22Rv1 (cell line): ENCODE measurements around the gene CLSTN2.

Experiments
- ZFX ChIP-seq: fragments of 450-650 bp; IDR thresholded peaks from 2 replicates; pipeline ENCODE4 v1.6.1; 2017; ENCODE audit warnings: antibody characterized with exemption, borderline replicate concordance
- TF ChIP-seq, protein P1 (sequence below): fragments of 450-650 bp; IDR thresholded peaks from 2 replicates; pipeline ENCODE4 v1.5.1; 2017; ENCODE audit warnings: mild to moderate bottlenecking

DNA sequence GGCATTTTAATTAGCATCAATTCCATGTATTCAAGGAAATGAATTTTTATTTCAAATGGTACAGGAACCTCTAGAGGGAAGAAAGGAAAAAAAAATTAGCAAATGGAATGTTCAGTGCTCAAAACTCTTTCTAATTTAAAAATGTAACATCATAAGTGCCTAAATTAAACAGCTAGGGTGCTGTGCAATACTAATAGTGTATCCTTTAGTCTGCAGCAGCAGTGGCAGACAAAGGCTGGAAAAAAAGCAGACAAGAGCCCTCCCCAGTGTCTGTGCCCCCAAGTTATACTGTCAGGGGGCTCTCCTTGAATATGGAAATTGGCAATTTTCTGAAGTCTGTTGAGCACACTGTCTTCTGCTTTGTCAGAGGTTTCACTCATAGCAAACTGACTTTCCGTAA, 159.5 kb downstream of the CLSTN2 start:
- TF ChIP-seq, protein P1, sequence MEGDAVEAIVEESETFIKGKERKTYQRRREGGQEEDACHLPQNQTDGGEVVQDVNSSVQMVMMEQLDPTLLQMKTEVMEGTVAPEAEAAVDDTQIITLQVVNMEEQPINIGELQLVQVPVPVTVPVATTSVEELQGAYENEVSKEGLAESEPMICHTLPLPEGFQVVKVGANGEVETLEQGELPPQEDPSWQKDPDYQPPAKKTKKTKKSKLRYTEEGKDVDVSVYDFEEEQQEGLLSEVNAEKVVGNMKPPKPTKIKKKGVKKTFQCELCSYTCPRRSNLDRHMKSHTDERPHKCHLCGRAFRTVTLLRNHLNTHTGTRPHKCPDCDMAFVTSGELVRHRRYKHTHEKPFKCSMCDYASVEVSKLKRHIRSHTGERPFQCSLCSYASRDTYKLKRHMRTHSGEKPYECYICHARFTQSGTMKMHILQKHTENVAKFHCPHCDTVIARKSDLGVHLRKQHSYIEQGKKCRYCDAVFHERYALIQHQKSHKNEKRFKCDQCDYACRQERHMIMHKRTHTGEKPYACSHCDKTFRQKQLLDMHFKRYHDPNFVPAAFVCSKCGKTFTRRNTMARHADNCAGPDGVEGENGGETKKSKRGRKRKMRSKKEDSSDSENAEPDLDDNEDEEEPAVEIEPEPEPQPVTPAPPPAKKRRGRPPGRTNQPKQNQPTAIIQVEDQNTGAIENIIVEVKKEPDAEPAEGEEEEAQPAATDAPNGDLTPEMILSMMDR = no peak
- TF ChIP-seq ZFX = no peak
